Measurements from ENCODE around the gene TAF5.

GRCh38 chr10:103355906-103356599, 11.7 kb upstream of the TAF5 start:
- TF ChIP-seq CTCF (conservative IDR thresholded peaks at IDR 0.05; ENCODE audit: low read depth, low read length) = no peak
- TF ChIP-seq POLR2A (IDR thresholded peaks at IDR 0.05; ENCODE audit: low read depth, low read length) = no peak
- no peak for TF ChIP-seq MAZ (IDR thresholded peaks at IDR 0.05; ENCODE audit: borderline replicate concordance, low read depth, low read length)
- no peak for TF ChIP-seq MAFK (IDR thresholded peaks at IDR 0.05; ENCODE audit: low read depth, low read length)
- no peak for TF ChIP-seq NFE2L2 (IDR thresholded peaks at IDR 0.05; ENCODE audit: low read depth, low read length)
- TF ChIP-seq CHD1 (IDR thresholded peaks at IDR 0.05; ENCODE audit: low read depth, low read length) = no peak
- no peak for TF ChIP-seq RAD21 (IDR thresholded peaks at IDR 0.05; ENCODE audit: low read length)
- TF ChIP-seq FOS (IDR thresholded peaks at IDR 0.05; ENCODE audit: low read depth, low read length) = no peak

Measured in IMR-90 (cell line).